Spleen (tissue), 7 donors: ENCODE results near the gene CDC42BPA.

Experiments used
- POLR2A ChIP-seq, 3 donors: fragments of 450-650 bp; IDR thresholded peaks; one replicate each; pipeline ENCODE4 v1.5.1; 2017; ENCODE audit warnings: antibody characterized with exemption in 3 of 3, mild to moderate bottlenecking in 1 of 3
- POLR2AphosphoS5 ChIP-seq, 3 donors: sonication (generic); formaldehyde crosslinking; IDR thresholded peaks; one replicate each; pipeline ENCODE4 v1.5.1; 2017; ENCODE audit warnings: antibody characterized with exemption in 3 of 3
- TF ChIP-seq, protein P1 (sequence below), 11 experiments: fragments of 200-600 bp in 7 of 11; fragments of 450-650 bp in 4 of 11; sonication (generic) in 4 of 11; IDR thresholded peaks in 8 of 11; conservative IDR thresholded peaks in 3 of 11; 1 replicate in 7 of 11; 2 replicates in 4 of 11; pipeline versions ENCODE4 v1.4.0 to v1.8.0; 2016 to 2021; ENCODE audit warnings: antibody characterized with exemption in 11 of 11, inconsistent platforms in 4 of 11, mild to moderate bottlenecking in 1 of 11
- donor health status: DM: no; HTN: no; CAD: no; lungs with moderate emphysema.
- donor health status: DM: no; HTN: no; CAD: no.
- donor health status: DM: no; HTN: no; CAD: no.

DNA sequence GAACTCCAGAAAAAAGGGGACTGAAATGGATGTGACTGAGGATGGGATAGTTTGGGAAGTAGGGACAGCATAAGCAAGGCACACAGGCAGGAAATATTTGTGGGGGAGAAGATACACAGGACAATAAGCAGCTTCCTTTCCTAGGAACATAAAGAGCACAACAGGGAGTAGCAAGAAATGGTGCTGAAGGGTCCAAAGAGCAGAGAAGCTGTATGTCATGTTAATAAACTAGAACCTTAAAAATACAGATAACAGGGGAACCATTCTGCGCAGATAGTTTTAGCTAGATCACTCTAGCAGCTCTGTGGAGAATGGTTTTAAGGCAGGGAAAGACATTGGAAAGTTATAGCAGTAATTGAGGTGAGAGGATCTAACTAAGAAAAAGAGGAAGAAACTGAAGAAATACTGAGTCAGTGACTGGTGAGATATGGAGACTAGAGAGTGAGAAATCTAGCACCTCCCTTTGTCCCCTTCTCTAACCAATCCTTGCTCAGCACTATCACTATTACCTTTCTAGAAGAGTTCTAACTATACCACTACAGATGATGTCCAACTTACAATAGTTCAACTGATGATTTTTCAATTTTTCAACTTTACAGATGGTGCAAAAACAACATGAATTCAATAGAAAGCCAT lies 95.0 kb downstream of the CDC42BPA start:
- TF ChIP-seq POLR2A (IDR thresholded peaks at IDR 0.05), result no peak
- TF ChIP-seq, protein P1, sequence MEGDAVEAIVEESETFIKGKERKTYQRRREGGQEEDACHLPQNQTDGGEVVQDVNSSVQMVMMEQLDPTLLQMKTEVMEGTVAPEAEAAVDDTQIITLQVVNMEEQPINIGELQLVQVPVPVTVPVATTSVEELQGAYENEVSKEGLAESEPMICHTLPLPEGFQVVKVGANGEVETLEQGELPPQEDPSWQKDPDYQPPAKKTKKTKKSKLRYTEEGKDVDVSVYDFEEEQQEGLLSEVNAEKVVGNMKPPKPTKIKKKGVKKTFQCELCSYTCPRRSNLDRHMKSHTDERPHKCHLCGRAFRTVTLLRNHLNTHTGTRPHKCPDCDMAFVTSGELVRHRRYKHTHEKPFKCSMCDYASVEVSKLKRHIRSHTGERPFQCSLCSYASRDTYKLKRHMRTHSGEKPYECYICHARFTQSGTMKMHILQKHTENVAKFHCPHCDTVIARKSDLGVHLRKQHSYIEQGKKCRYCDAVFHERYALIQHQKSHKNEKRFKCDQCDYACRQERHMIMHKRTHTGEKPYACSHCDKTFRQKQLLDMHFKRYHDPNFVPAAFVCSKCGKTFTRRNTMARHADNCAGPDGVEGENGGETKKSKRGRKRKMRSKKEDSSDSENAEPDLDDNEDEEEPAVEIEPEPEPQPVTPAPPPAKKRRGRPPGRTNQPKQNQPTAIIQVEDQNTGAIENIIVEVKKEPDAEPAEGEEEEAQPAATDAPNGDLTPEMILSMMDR (IDR thresholded peaks at IDR 0.05 in 8 of 11, conservative IDR thresholded peaks at IDR 0.05 in 3 of 11), result no peak
- no peak for TF ChIP-seq POLR2AphosphoS5 (IDR thresholded peaks at IDR 0.05)
